Measurements from ENCODE around the gene SOX1. TPM values are rescaled to one million over a fixed set of nuclear protein-coding genes. Genes with fewer than 3 reads are reported as not detected.

SOX1 gene
- total RNA-seq, 6 donors from 2014 or later: not detected

DNA sequence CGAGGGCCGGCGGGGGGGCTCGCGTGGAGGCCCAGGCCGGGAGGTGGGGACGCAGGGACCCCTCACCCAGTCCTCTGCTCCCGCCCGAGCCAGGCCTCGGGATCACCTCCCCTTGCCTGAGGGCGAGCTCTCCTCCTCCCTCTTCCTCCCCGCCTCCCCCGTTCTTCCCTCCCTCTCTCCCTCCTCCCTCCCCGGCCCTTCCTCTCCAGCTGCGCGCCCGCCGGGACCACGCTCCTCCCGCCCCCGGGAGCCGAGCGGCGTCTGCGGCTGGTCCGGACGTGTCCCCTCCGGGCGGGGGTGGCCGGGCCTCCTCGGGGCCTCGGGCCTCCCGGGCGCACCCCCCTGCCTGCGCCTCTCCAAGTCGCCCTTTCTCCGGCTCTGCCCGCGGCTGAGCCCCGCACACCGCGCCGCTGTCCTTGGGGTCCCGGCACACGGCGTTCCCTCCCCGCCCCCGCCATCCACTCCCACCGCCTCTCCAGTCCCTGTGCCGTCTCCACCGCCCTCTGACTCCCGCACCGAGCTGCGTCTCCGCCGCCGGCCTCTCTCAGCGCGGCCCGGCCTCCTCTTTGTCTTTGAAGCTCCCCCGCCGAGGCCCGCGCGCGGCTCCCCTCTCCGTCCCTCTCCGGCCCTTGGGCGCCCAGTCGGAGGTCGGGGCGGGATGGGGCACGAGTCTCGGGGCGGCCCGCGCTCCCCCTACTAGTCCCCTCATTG is 5.7 kb downstream of the SOX1 start:
- no peak overlapping the region for H3K27ac ChIP-seq
- H3K27me3 ChIP-seq: peaks cover 0 to 75% (median 40%) of the 10 kb centered on the region in 4 donors
- WGBS, 2 donors: 3 to 4% methylated on average over 23 to 29 of the region's 77 CpGs
- DNase-seq: peak in 1 of 2 donors; percentile 79
- ATAC-seq (ENCODE audit: low FRiP score in 2 of 2): peak in 1 of 2 donors; percentile 35
- no peaks in the 10 kb centered on the region for H3K36me3 ChIP-seq
- TF ChIP-seq EP300 (IDR thresholded peaks at IDR 0.05) (no peak), POLR2AphosphoS5 (IDR thresholded peaks at IDR 0.05) (no peak), POLR2A (IDR thresholded peaks at IDR 0.05) (no peak), CTCF (IDR thresholded peaks at IDR 0.05) (no peak)
- H3K4me1 ChIP-seq: peaks cover 6 to 35% (median 14%) of the 10 kb centered on the region in 4 donors
- no peaks in the 10 kb centered on the region for H3K9me3 ChIP-seq
- peak overlapping the region in 1 of 4 donors; percentile 3 for H3K4me3 ChIP-seq

DNA sequence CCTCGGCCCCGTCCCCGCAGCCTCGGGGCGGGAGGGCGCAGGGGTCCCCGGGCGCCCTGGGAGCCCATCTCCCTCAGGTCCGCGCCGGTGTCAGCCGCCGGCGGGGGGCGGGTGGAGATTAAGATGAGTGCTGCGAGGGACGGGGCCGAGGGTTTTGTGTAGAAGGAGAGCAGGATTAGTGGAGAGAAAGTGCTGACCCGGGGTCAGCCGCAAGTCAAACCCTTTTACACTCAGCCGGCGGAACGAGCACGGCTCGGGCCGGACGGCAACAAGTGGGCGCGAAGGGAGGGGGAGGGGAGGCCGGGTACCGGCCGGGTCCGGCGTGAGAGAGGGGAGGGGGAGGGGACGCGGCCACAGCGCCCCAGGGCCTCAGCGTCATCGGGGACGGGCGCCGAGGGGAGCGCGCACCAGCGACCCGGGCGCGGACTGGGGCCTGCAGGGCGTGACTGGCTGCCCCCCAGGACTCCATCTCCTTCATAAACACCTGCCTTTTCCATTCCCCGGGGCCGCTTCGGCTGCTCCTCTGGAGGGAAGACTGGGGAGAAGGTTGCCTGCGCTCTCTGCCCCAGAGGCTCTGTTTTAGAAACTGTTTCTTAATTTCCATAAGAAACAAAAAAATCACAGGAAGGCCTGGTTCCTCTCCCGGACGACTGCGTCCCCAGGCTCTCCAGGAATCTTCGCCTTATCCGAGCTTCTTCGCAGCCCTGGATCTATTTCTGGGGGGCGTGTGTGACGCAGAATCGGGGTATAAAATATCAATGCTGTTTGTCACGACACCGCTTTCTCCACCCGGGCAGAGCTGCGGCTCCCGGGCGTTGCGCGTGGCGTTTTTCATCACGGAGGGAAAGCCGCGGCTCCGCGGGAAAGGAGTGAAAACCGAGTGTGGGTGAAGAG is 6.5 kb downstream of the SOX1 start:
- ATAC-seq (ENCODE audit: low FRiP score in 2 of 2) (peak in 1 of 2 donors; percentile 34), DNase-seq (peak in 1 of 2 donors; percentile 68)
- no peak overlapping the region for H3K27ac ChIP-seq
- peaks cover 0 to 80% (median 39%) of the 10 kb centered on the region in 4 donors for H3K27me3 ChIP-seq
- no peak for TF ChIP-seq POLR2A (IDR thresholded peaks at IDR 0.05)
- TF ChIP-seq POLR2AphosphoS5 (IDR thresholded peaks at IDR 0.05): no peak
- TF ChIP-seq EP300 (IDR thresholded peaks at IDR 0.05): no peak
- TF ChIP-seq CTCF (IDR thresholded peaks at IDR 0.05): no peak
- no peaks in the 10 kb centered on the region for H3K9me3 ChIP-seq
- WGBS, 2 donors: 5% methylated on average over 54 to 64 of the region's 77 CpGs
- peak overlapping the region in 1 of 4 donors; percentile 3 for H3K4me3 ChIP-seq
- H3K4me1 ChIP-seq: peaks cover 6 to 26% (median 14%) of the 10 kb centered on the region in 4 donors
- H3K36me3 ChIP-seq: no peaks in the 10 kb centered on the region

DNA sequence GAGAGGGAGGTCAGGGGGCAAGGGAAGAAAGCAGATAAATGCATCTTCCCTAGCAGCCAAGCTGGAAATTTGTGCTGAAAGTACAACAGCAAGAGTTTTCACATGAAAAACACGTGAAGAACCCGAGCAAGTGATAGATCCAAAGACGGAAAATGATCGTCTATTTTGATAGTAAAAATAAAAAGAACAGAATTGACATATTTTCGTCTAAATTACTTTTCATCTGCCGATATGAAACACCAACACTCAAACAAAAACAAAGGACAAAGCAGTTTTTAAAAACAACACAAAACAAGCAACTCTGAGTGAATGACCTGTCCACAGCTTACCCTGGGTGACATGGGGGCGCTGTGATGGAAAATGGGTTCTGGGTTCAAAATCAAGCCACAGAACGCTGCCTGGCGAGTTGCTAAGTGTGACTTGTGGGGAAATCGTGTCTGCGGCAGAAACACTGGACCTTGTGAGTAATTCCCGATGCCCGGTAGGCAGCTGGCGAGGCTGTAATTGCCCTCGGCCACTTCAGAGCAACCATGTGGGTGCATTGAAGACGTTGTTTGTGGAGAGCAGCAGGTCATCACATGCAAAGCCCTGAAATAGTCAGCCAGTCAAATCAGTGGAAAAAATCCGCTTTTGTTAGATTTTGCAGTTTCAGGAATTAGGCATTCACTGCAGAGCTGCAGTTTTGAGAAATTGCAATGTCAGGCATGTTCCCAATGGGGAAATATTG is 7.4 kb downstream of the SOX1 start:
- H3K27me3 ChIP-seq: peaks cover 0 to 72% (median 35%) of the 10 kb centered on the region in 4 donors
- no peak for TF ChIP-seq POLR2A (IDR thresholded peaks at IDR 0.05)
- no peak for TF ChIP-seq EP300 (IDR thresholded peaks at IDR 0.05)
- TF ChIP-seq CTCF (IDR thresholded peaks at IDR 0.05): no peak
- TF ChIP-seq POLR2AphosphoS5 (IDR thresholded peaks at IDR 0.05): no peak
- no peak for DNase-seq
- no peaks in the 10 kb centered on the region for H3K36me3 ChIP-seq
- ATAC-seq (ENCODE audit: low FRiP score in 2 of 2): no peak
- H3K4me1 ChIP-seq: peaks cover 6 to 19% (median 13%) of the 10 kb centered on the region in 4 donors
- no peaks in the 10 kb centered on the region for H3K9me3 ChIP-seq
- WGBS, 2 donors: 7% methylated on average over 16 to 17 of the region's 17 CpGs
- no peak overlapping the region for H3K4me3 ChIP-seq
- no peak overlapping the region for H3K27ac ChIP-seq

DNA sequence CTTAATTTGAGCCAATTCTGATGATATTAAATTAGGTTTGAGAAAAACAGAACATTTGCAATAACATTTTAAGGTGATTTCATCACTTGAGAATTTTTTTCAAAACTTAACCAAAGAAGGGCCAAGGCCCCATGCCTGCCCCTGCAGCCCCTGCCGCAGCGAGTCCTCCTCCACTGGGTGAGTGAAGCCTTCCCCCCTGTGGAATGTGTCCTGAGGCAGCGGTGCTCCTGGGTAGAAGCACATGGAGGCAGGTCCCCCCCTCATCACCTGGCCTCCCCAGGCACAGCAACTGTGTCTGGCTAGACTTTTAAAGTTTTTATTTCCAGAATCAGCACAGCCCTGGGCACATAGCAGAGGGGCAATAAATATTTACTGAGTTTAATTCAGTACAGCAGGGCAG is 10.8 kb downstream of the SOX1 start:
- 13 to 17% methylated on average over 3 of the region's 3 CpGs for WGBS, 2 donors
- Histone ChIP-seq H3K27ac (no peak overlapping the region), H3K4me1 (peaks cover 0 to 12% (median 9%) of the 10 kb centered on the region in 4 donors), H3K36me3 (no peaks in the 10 kb centered on the region), H3K9me3 (no peaks in the 10 kb centered on the region), H3K4me3 (no peak overlapping the region), H3K27me3 (peaks cover 0 to 38% (median 17%) of the 10 kb centered on the region in 4 donors)
- ATAC-seq (ENCODE audit: low FRiP score in 2 of 2): no peak
- no peak for DNase-seq
- TF ChIP-seq EP300 (IDR thresholded peaks at IDR 0.05) (no peak), POLR2A (IDR thresholded peaks at IDR 0.05) (no peak), CTCF (IDR thresholded peaks at IDR 0.05) (no peak), POLR2AphosphoS5 (IDR thresholded peaks at IDR 0.05) (no peak)
